Neuronal stem cell (in vitro differentiated cells): ENCODE measurements around the gene KAZALD1.

Experiments used
- DNase-seq: peaks from one replicate; pipeline ENCODE4 v3.0.0-alpha.2; 2013; ENCODE audit warnings: low spot score
- H2AFZ ChIP-seq: one replicate; pipeline ENCODE4 v1.6.1; 2013; ENCODE audit warnings: mild to moderate bottlenecking, low read length, inconsistent platforms
- H2AK5ac ChIP-seq: 2 replicates; pipeline ENCODE4 v1.6.1; 2013; ENCODE audit warnings: low read depth, mild to moderate bottlenecking, inconsistent platforms, low read length, moderate library complexity, mixed read lengths
- H2BK120ac ChIP-seq: 2 replicates; pipeline ENCODE4 v1.6.1; 2013; ENCODE audit warnings: low read depth, mild to moderate bottlenecking, inconsistent platforms, low read length, moderate library complexity, mixed read lengths
- H2BK12ac ChIP-seq: one replicate; pipeline ENCODE4 v1.6.1; 2013; ENCODE audit warnings: low read length, inconsistent platforms
- H2BK15ac ChIP-seq: 2 replicates; pipeline ENCODE4 v1.6.1; 2013; ENCODE audit warnings: mild to moderate bottlenecking, low read length, inconsistent platforms, mixed read lengths
- H2BK5ac ChIP-seq: one replicate; pipeline ENCODE4 v1.6.1; 2013; ENCODE audit warnings: inconsistent platforms, mild to moderate bottlenecking, low read length, moderate library complexity
- H3K14ac ChIP-seq: one replicate; pipeline ENCODE4 v1.6.1; 2013; ENCODE audit warnings: low read length, inconsistent platforms
- H3K18ac ChIP-seq: 2 replicates; pipeline ENCODE4 v1.6.1; 2013; ENCODE audit warnings: low read length, inconsistent platforms
- H3K23ac ChIP-seq: 2 replicates; pipeline ENCODE4 v1.6.1; 2013; ENCODE audit warnings: low read depth, mild to moderate bottlenecking, mixed read lengths, low read length, inconsistent platforms; ENCODE audit not compliant: poor library complexity
- H3K27ac ChIP-seq: replicated peaks from 3 replicates; pipeline ENCODE4 v1.5.1; 2013; ENCODE audit warnings: low read length, inconsistent platforms
- H3K27me3 ChIP-seq, 3 experiments: 2 replicates each; pipeline ENCODE4 v1.6.1; 2013; ENCODE audit warnings: low read length in 3 of 3, mild to moderate bottlenecking in 2 of 3, inconsistent platforms in 1 of 3, low read depth in 1 of 3, mixed read lengths in 1 of 3, moderate library complexity in 1 of 3; ENCODE audit not compliant: control insufficient read depth in 3 of 3, insufficient read depth in 3 of 3
- H3K36me3 ChIP-seq, 2 donors: replicated peaks in 1 of 2; 2 replicates each; pipeline ENCODE4 v1.6.1; 2013; ENCODE audit warnings: low read length in 2 of 2; ENCODE audit not compliant: control insufficient read depth in 2 of 2, insufficient read depth in 2 of 2
- H3K4ac ChIP-seq: 2 replicates; pipeline ENCODE4 v1.6.1; 2013; ENCODE audit warnings: inconsistent platforms, mild to moderate bottlenecking, low read length, moderate library complexity
- H3K4me1 ChIP-seq, 2 donors: 1 replicate in 1 of 2; 2 replicates in 1 of 2; pipeline ENCODE4 v1.6.1; 2013; ENCODE audit warnings: low read length in 2 of 2, low read depth in 1 of 2; ENCODE audit not compliant: control insufficient read depth in 2 of 2, insufficient read depth in 1 of 2
- H3K4me2 ChIP-seq: one replicate; pipeline ENCODE4 v1.6.1; 2013; ENCODE audit warnings: mild to moderate bottlenecking, low read length, inconsistent platforms; ENCODE audit not compliant: insufficient read depth, poor library complexity, severe bottlenecking
- H3K4me3 ChIP-seq, 2 donors: 2 replicates each; pipeline ENCODE4 v1.5.1; 2013; ENCODE audit warnings: low read length in 2 of 2, mild to moderate bottlenecking in 2 of 2, inconsistent platforms in 1 of 2, moderate library complexity in 1 of 2
- H3K79me1 ChIP-seq: one replicate; pipeline ENCODE4 v1.6.1; 2013; ENCODE audit warnings: low read depth, mild to moderate bottlenecking, inconsistent platforms, low read length, moderate library complexity
- H3K9ac ChIP-seq: one replicate; pipeline ENCODE4 v1.6.1; 2013; ENCODE audit warnings: mild to moderate bottlenecking, low read depth, low read length, inconsistent platforms; ENCODE audit not compliant: poor library complexity
- H3K9me3 ChIP-seq, 2 donors: replicated peaks in 1 of 2; 2 replicates each; pipeline versions ENCODE3 to v1.6.1; 2013; ENCODE audit warnings: low read length in 2 of 2, mild to moderate bottlenecking in 2 of 2, inconsistent platforms in 1 of 2, low read depth in 1 of 2, mixed read lengths in 1 of 2, moderate library complexity in 1 of 2; ENCODE audit not compliant: control insufficient read depth in 2 of 2, insufficient read depth in 1 of 2
- H4K8ac ChIP-seq: one replicate; pipeline ENCODE4 v1.6.1; 2013; ENCODE audit warnings: low read depth, mild to moderate bottlenecking, inconsistent platforms, low read length, moderate library complexity
- H4K91ac ChIP-seq: one replicate; pipeline ENCODE4 v1.6.1; 2013; ENCODE audit warnings: low read length, low read depth, mild to moderate bottlenecking, inconsistent platforms; ENCODE audit not compliant: poor library complexity
- WGBS, 2 donors: extraction: QIAGEN DNeasy Blood & Tissue Kit; methylation state at CpG; one replicate each; pipeline ENCODE4 v1.1.7; 2013; ENCODE audit warnings: missing lambda C conversion rate in 2 of 2, mixed read lengths in 1 of 2; ENCODE audit not compliant: insufficient read length in 2 of 2, insufficient replicate concordance in 1 of 2; ENCODE audit errors: extremely low coverage in 2 of 2; 5-methylcytosine and 5-hydroxymethylcytosine counted together

The KAZALD1 gene

GRCh38 chr10:101014230-101014884 lies 47.4 kb upstream of the KAZALD1 start:
- Histone ChIP-seq H4K91ac (no peak overlapping the region), H3K4ac (no peak overlapping the region), H3K36me3 (no peaks in the 10 kb centered on the region), H3K4me1 (peaks cover 9 to 14% of the 10 kb centered on the region in 2 donors), H2BK5ac (no peak overlapping the region), H3K27me3 (peaks cover 10 to 47% (median 33%) of the 10 kb centered on the region in 3 experiments), H3K4me2 (no peak overlapping the region), H3K9ac (peak overlapping the region; percentile 55), H3K4me3 (no peak overlapping the region), H2AK5ac (peak overlapping the region; percentile 19), H3K23ac (peak overlapping the region; percentile 60), H3K14ac (no peak overlapping the region), H3K9me3 (peaks cover 0 to 2% of the 10 kb centered on the region in 2 donors), H2BK15ac (no peak overlapping the region), H2BK12ac (peak overlapping the region; percentile 18), H3K79me1 (peaks cover 2% of the 10 kb centered on the region), H3K27ac (no peak overlapping the region), H4K8ac (no peak overlapping the region), H2BK120ac (no peak overlapping the region), H2AFZ (no peak overlapping the region), H3K18ac (peak overlapping the region; percentile 54)
- no peak for DNase-seq
- WGBS, 2 donors = no CpG with 5 or more reads among the region's 11 CpGs

GRCh38 chr10:101014966-101015581 lies 46.7 kb upstream of the KAZALD1 start:
- no peak overlapping the region for H2BK12ac ChIP-seq
- H3K9me3 ChIP-seq = peaks cover 0 to 2% of the 10 kb centered on the region in 2 donors
- no peak overlapping the region for H2AK5ac ChIP-seq
- no peaks in the 10 kb centered on the region for H3K36me3 ChIP-seq
- H3K23ac ChIP-seq = no peak overlapping the region
- peaks cover 9 to 14% of the 10 kb centered on the region in 2 donors for H3K4me1 ChIP-seq
- H2AFZ ChIP-seq = no peak overlapping the region
- H3K18ac ChIP-seq = no peak overlapping the region
- H2BK15ac ChIP-seq = no peak overlapping the region
- peaks cover 10 to 48% (median 36%) of the 10 kb centered on the region in 3 experiments for H3K27me3 ChIP-seq
- DNase-seq = no peak
- whole genome bisulfite sequencing, 2 donors = no CpG with 5 or more reads among the region's 7 CpGs
- no peak overlapping the region for H2BK120ac ChIP-seq
- no peak overlapping the region for H3K14ac ChIP-seq
- no peak overlapping the region for H3K9ac ChIP-seq
- no peak overlapping the region for H3K4me2 ChIP-seq
- H4K91ac ChIP-seq = no peak overlapping the region
- H4K8ac ChIP-seq = no peak overlapping the region
- H3K4ac ChIP-seq = no peak overlapping the region
- H3K27ac ChIP-seq = no peak overlapping the region
- no peak overlapping the region for H2BK5ac ChIP-seq
- no peak overlapping the region for H3K4me3 ChIP-seq
- H3K79me1 ChIP-seq = peaks cover 1% of the 10 kb centered on the region

DNA sequence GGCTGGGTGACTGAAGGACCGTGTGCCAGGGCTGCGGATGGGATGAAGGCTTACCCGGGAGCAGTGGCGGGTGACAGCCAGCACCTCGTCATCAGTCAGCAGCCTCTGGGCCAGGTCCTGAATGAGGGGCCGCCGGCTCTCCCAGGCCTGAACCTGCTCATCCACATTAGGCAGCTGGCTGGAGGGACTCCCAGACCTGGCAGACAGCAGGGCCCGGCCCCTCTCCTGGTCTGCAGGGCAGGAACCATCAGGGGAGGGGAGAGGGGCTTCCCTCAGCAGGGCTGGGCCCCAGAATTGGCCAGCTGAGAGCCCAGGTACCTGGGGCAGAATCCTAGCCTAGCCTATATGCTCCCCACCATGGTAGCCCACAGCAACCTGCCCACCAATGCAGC lies 46.2 kb upstream of the KAZALD1 start:
- WGBS, 2 donors = no CpG with 5 or more reads among the region's 8 CpGs
- no peak overlapping the region for H3K23ac ChIP-seq
- H3K18ac ChIP-seq = no peak overlapping the region
- no peak overlapping the region for H2BK120ac ChIP-seq
- H2BK15ac ChIP-seq = no peak overlapping the region
- no peak overlapping the region for H2AFZ ChIP-seq
- no peak for DNase-seq
- peaks cover 1% of the 10 kb centered on the region for H3K79me1 ChIP-seq
- no peak overlapping the region for H3K4ac ChIP-seq
- no peak overlapping the region for H3K27ac ChIP-seq
- no peak overlapping the region for H3K4me2 ChIP-seq
- H3K14ac ChIP-seq = no peak overlapping the region
- H4K8ac ChIP-seq = no peak overlapping the region
- H4K91ac ChIP-seq = no peak overlapping the region
- H3K27me3 ChIP-seq = peaks cover 10 to 52% (median 37%) of the 10 kb centered on the region in 3 experiments
- no peak overlapping the region for H2BK5ac ChIP-seq
- H3K36me3 ChIP-seq = no peaks in the 10 kb centered on the region
- no peak overlapping the region for H2BK12ac ChIP-seq
- H3K9me3 ChIP-seq = peaks cover 0 to 2% of the 10 kb centered on the region in 2 donors
- H3K4me3 ChIP-seq = no peak overlapping the region
- peak overlapping the region; percentile 32 for H2AK5ac ChIP-seq
- H3K9ac ChIP-seq = no peak overlapping the region
- peaks cover 9 to 14% of the 10 kb centered on the region in 2 donors for H3K4me1 ChIP-seq

DNA sequence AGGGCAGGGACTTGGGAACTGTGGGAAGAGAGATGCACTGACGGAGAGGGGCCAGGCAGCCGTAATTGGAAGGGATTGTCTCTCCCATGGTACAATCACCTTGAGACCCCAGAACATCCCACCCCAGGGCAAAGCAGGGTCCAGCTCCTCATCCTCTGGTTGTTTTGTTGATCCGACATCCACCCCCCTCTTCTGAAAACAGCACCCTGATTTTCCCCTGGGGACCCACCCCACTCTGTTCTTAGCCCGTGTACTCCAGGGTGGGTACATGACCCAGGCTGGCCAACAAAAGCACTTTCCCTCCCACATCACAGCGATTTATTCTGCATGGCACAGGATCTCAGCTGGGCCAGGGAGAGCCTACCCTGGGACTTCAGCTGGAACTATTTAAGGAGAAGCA lies 45.0 kb upstream of the KAZALD1 start:
- Histone ChIP-seq H2AK5ac (no peak overlapping the region), H3K4me2 (no peak overlapping the region), H3K36me3 (no peaks in the 10 kb centered on the region), H3K9me3 (peaks cover 0 to 2% of the 10 kb centered on the region in 2 donors), H3K27ac (no peak overlapping the region), H2AFZ (no peak overlapping the region), H2BK15ac (no peak overlapping the region), H2BK5ac (no peak overlapping the region), H3K4me3 (no peak overlapping the region), H3K14ac (no peak overlapping the region), H3K18ac (no peak overlapping the region), H3K4ac (no peak overlapping the region), H3K9ac (no peak overlapping the region), H4K91ac (no peak overlapping the region), H3K23ac (no peak overlapping the region), H2BK12ac (no peak overlapping the region), H2BK120ac (no peak overlapping the region), H4K8ac (no peak overlapping the region), H3K79me1 (peaks cover 1% of the 10 kb centered on the region), H3K27me3 (peaks cover 10 to 64% (median 40%) of the 10 kb centered on the region in 3 experiments), H3K4me1 (peaks cover 9 to 12% of the 10 kb centered on the region in 2 donors)
- DNase-seq = no peak
- no CpG with 5 or more reads among the region's 5 CpGs for WGBS, 2 donors
